ENCODE data around the gene IMMT. TPM values are rescaled to one million over a fixed set of nuclear protein-coding genes. Genes with fewer than 3 reads are reported as not detected.

The IMMT gene
- total and polyA plus RNA-seq, 10 donors, result 30.7 to 80.9 (median 66.1) TPM

DNA sequence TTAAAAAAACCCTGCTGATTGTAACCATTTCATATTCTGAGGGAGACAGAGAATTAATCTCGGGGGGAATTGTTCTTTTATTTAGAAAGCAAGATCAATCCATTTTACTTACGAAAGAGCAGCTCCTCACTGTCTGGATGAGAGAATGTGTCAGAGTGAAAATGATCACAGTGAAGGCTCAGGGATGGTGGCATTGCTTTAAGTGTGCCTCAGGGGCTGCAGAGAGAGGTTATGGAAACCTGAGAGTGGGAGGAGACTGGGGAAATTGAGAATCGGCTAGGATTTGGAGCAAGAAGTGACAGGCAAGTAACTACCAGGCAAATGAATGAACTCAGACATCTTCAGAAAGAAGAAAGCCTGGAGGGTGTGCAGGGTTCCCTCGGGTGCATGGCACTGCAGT, 38.2 kb upstream of the IMMT start:
- peaks cover 0 to 23% (median 12%) of the 10 kb centered on the region in 6 donors for H3K4me1 ChIP-seq
- no peak overlapping the region for H3K4me3 ChIP-seq
- no peak for DNase-seq
- H3K36me3 ChIP-seq, result no peaks in the 10 kb centered on the region
- no peak overlapping the region for H3K27ac ChIP-seq
- no peaks in the 10 kb centered on the region for H3K9me3 ChIP-seq
- TF ChIP-seq POLR2A (IDR thresholded peaks at IDR 0.05) (no peak), POLR2AphosphoS5 (IDR thresholded peaks at IDR 0.05) (no peak)
- TF ChIP-seq, protein P1, sequence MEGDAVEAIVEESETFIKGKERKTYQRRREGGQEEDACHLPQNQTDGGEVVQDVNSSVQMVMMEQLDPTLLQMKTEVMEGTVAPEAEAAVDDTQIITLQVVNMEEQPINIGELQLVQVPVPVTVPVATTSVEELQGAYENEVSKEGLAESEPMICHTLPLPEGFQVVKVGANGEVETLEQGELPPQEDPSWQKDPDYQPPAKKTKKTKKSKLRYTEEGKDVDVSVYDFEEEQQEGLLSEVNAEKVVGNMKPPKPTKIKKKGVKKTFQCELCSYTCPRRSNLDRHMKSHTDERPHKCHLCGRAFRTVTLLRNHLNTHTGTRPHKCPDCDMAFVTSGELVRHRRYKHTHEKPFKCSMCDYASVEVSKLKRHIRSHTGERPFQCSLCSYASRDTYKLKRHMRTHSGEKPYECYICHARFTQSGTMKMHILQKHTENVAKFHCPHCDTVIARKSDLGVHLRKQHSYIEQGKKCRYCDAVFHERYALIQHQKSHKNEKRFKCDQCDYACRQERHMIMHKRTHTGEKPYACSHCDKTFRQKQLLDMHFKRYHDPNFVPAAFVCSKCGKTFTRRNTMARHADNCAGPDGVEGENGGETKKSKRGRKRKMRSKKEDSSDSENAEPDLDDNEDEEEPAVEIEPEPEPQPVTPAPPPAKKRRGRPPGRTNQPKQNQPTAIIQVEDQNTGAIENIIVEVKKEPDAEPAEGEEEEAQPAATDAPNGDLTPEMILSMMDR (IDR thresholded peaks at IDR 0.05 in 8 of 11, conservative IDR thresholded peaks at IDR 0.05 in 3 of 11), result no peak
- intact Hi-C loops (cut with DNase I; ENCODE audit: low total_unique reads), result no loop called here
- H3K27me3 ChIP-seq (replicated peaks in 1 of 7), result no peaks in the 10 kb centered on the region
- 61 to 82% (median 75%) methylated on average over 4 of the region's 4 CpGs for WGBS, 5 donors

DNA sequence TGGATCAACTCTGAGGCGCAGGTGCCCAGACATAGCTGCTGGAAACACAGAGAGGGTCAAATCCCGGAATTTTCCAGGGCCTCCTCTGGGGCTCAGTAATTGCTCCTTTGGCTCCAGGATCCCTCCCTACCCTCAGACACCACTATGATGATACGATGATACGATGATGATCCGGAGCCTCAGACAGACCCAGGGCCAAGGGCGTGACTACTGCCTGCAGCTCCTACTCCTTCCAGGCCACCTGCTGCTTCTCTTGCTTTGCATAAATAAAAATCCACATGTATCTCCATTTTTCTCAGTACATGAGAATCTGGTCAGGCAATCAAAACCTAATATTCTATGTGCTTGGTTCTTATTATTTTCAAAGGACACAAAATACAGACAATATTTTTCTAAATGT, 37.6 kb upstream of the IMMT start:
- no peak for DNase-seq

DNA sequence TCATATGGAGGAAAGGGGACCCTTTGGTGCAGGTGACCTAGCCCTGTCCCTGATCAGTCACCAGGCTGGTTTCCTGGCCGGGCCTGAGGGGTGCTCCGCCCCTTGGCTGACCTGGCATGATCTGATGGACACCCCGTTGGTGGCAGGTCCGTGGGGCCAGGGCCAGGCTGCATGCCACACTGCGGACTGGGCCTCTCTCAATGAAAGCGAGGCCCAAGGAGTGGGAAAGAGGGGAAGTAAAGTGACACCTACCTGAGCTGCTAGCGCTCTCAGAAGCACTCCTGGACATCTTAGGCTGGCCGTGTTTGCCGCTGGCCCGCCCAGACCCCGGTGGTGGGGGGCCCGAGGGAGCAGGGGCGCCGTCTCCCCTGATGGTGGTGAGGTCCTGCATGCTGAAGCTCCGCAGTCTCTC, 37.1 kb upstream of the IMMT start:
- TF ChIP-seq, protein P1 (IDR thresholded peaks at IDR 0.05 in 8 of 11, conservative IDR thresholded peaks at IDR 0.05 in 3 of 11), result no peak
- TF ChIP-seq POLR2A (IDR thresholded peaks at IDR 0.05), result no peak
- no peak for TF ChIP-seq POLR2AphosphoS5 (IDR thresholded peaks at IDR 0.05)
- Histone ChIP-seq H3K4me1 (peaks cover 0 to 12% (median 3%) of the 10 kb centered on the region in 6 donors), H3K9me3 (no peaks in the 10 kb centered on the region), H3K27ac (no peak overlapping the region), H3K4me3 (no peak overlapping the region), H3K27me3 (replicated peaks in 1 of 7) (no peaks in the 10 kb centered on the region), H3K36me3 (no peaks in the 10 kb centered on the region)
- intact Hi-C loops (cut with DNase I; ENCODE audit: low total_unique reads), result no loop called here
- 84 to 94% (median 91%) methylated on average over 10 to 15 of the region's 15 CpGs for WGBS, 5 donors
- DNase-seq, result no peak

More for the DNA sequence above, 37.6 kb upstream of the IMMT start:
- Histone ChIP-seq H3K4me3 (no peak overlapping the region), H3K4me1 (peaks cover 0 to 18% (median 6%) of the 10 kb centered on the region in 6 donors), H3K27me3 (replicated peaks in 1 of 7) (no peaks in the 10 kb centered on the region), H3K9me3 (no peaks in the 10 kb centered on the region), H3K27ac (no peak overlapping the region), H3K36me3 (no peaks in the 10 kb centered on the region)
- no peak for TF ChIP-seq POLR2A (IDR thresholded peaks at IDR 0.05)
- TF ChIP-seq, protein P1 (IDR thresholded peaks at IDR 0.05 in 8 of 11, conservative IDR thresholded peaks at IDR 0.05 in 3 of 11), result no peak
- TF ChIP-seq POLR2AphosphoS5 (IDR thresholded peaks at IDR 0.05), result no peak
- intact Hi-C loops (cut with DNase I; ENCODE audit: low total_unique reads), result no loop called here
- WGBS, 5 donors, result 90 to 96% (median 92%) methylated on average over 4 to 6 of the region's 6 CpGs

GRCh38 chr2:86231680-86232372, 36.6 kb upstream of the IMMT start:
- H3K36me3 ChIP-seq, result no peaks in the 10 kb centered on the region
- no peaks in the 10 kb centered on the region for H3K9me3 ChIP-seq
- no peaks in the 10 kb centered on the region for H3K27me3 ChIP-seq (replicated peaks in 1 of 7)
- WGBS, 5 donors, result 88 to 93% (median 91%) methylated on average over 10 to 13 of the region's 13 CpGs
- peaks cover 0 to 12% (median 4%) of the 10 kb centered on the region in 6 donors for H3K4me1 ChIP-seq
- H3K27ac ChIP-seq, result no peak overlapping the region
- no peak overlapping the region for H3K4me3 ChIP-seq
- intact Hi-C loops (cut with DNase I; ENCODE audit: low total_unique reads), result no loop called here
- TF ChIP-seq POLR2AphosphoS5 (IDR thresholded peaks at IDR 0.05), result no peak
- no peak for TF ChIP-seq POLR2A (IDR thresholded peaks at IDR 0.05)
- TF ChIP-seq, protein P1 (IDR thresholded peaks at IDR 0.05 in 8 of 11, conservative IDR thresholded peaks at IDR 0.05 in 3 of 11), result no peak
- no peak for DNase-seq

Data from spleen (tissue), 11 donors.